Dendritic cell treated with granulocyte-macrophage colony-stimulating factor and Interleukin-4, amounts not matched to agents 40 ng/mL and 50 ng/mL, for 4 days (primary cell): ENCODE measurements around the gene GCLC.

Experiments used
- H3K27ac Mint-ChIP-seq: one replicate; pipeline ENCODE4 v1.8.0; 2022; ENCODE audit warnings: mild to moderate bottlenecking, mixed read lengths
- H3K27me3 Mint-ChIP-seq: one replicate; pipeline ENCODE4 v1.8.0; 2022; ENCODE audit warnings: mild to moderate bottlenecking, mixed read lengths
- H3K36me3 Mint-ChIP-seq: one replicate; pipeline ENCODE4 v1.8.0; 2022; ENCODE audit warnings: low read depth, mixed read lengths
- H3K4me1 Mint-ChIP-seq: one replicate; pipeline ENCODE4 v1.8.0; 2022; ENCODE audit warnings: low read depth, mixed read lengths
- H3K4me3 Mint-ChIP-seq: one replicate; pipeline ENCODE4 v1.8.0; 2022; ENCODE audit warnings: mild to moderate bottlenecking, moderate library complexity, mixed read lengths
- H3K9me3 Mint-ChIP-seq: one replicate; pipeline ENCODE4 v1.8.0; 2022; ENCODE audit warnings: mixed read lengths
- intact Hi-C: fragments of 100-400 bp; cut with micrococcal nuclease; formaldehyde crosslinking; loops from one replicate; pipeline ENCODE4 v1.15.0; 2022

The GCLC gene

GRCh38 chr6:53503060-53503459 is 41.8 kb downstream of the GCLC start:
- Mint-ChIP-seq H3K27ac (no peak overlapping the region), H3K9me3 (no peaks in the 10 kb centered on the region)

GRCh38 chr6:53501432-53501831 is 43.5 kb downstream of the GCLC start:
- H3K27me3 Mint-ChIP-seq = no peaks in the 10 kb centered on the region
- peaks cover 19% of the 10 kb centered on the region for H3K4me1 Mint-ChIP-seq
- H3K36me3 Mint-ChIP-seq = peaks cover 89% of the 10 kb centered on the region
- H3K27ac Mint-ChIP-seq = no peak overlapping the region
- intact Hi-C loops = loop anchor here (5.0 kb wide), 1 partner anchor 36 kb away; no protein-coding TSS in a partner anchor
- no peak overlapping the region for H3K4me3 Mint-ChIP-seq
- no peaks in the 10 kb centered on the region for H3K9me3 Mint-ChIP-seq

More at GRCh38 chr6:53503060-53503459, 41.8 kb downstream of the GCLC start:
- Mint-ChIP-seq H3K36me3 (peaks cover 82% of the 10 kb centered on the region), H3K4me3 (no peak overlapping the region), H3K4me1 (peaks cover 25% of the 10 kb centered on the region), H3K27me3 (no peaks in the 10 kb centered on the region)
- intact Hi-C loops = loop anchor here (5.0 kb wide), 1 partner anchor 34 kb away; no protein-coding TSS in a partner anchor

GRCh38 chr6:53500095-53500494 is 44.8 kb downstream of the GCLC start:
- Mint-ChIP-seq H3K4me3 (no peak overlapping the region), H3K9me3 (no peaks in the 10 kb centered on the region), H3K4me1 (peaks cover 10% of the 10 kb centered on the region), H3K36me3 (peaks cover 76% of the 10 kb centered on the region), H3K27me3 (no peaks in the 10 kb centered on the region), H3K27ac (no peak overlapping the region)
- intact Hi-C loops = loop anchor here (5.0 kb wide), 1 partner anchor 37 kb away; no protein-coding TSS in a partner anchor

GRCh38 chr6:53499094-53499493 is 45.8 kb downstream of the GCLC start:
- intact Hi-C loops = no loop called here
- Mint-ChIP-seq H3K9me3 (no peaks in the 10 kb centered on the region), H3K36me3 (peaks cover 66% of the 10 kb centered on the region), H3K27me3 (peaks cover 5% of the 10 kb centered on the region), H3K4me3 (no peak overlapping the region), H3K27ac (no peak overlapping the region), H3K4me1 (no peaks in the 10 kb centered on the region)

GRCh38 chr6:53498649-53499048 is 46.3 kb downstream of the GCLC start:
- Mint-ChIP-seq H3K27me3 (peaks cover 5% of the 10 kb centered on the region), H3K9me3 (no peaks in the 10 kb centered on the region), H3K4me1 (no peaks in the 10 kb centered on the region), H3K27ac (no peak overlapping the region), H3K4me3 (no peak overlapping the region), H3K36me3 (peaks cover 61% of the 10 kb centered on the region)
- intact Hi-C loops = no loop called here

GRCh38 chr6:53497905-53498304 is 47.0 kb downstream of the GCLC start:
- H3K4me1 Mint-ChIP-seq = no peaks in the 10 kb centered on the region

GRCh38 chr6:53496797-53497375 is 48.0 kb downstream of the GCLC start:
- no peak overlapping the region for H3K27ac Mint-ChIP-seq

More at GRCh38 chr6:53497905-53498304, 47.0 kb downstream of the GCLC start:
- Mint-ChIP-seq H3K27ac (no peak overlapping the region), H3K4me3 (no peak overlapping the region), H3K36me3 (peaks cover 54% of the 10 kb centered on the region), H3K27me3 (peaks cover 5% of the 10 kb centered on the region), H3K9me3 (no peaks in the 10 kb centered on the region)
- intact Hi-C loops = no loop called here

GRCh38 chr6:53495506-53496499 is 49.1 kb downstream of the GCLC start:
- intact Hi-C loops = no loop called here

More at GRCh38 chr6:53496797-53497375, 48.0 kb downstream of the GCLC start:
- Mint-ChIP-seq H3K4me1 (no peaks in the 10 kb centered on the region), H3K9me3 (no peaks in the 10 kb centered on the region), H3K27me3 (peaks cover 8% of the 10 kb centered on the region), H3K4me3 (no peak overlapping the region), H3K36me3 (peaks cover 44% of the 10 kb centered on the region)
- intact Hi-C loops = no loop called here

GRCh38 chr6:53494076-53494475 is 50.8 kb downstream of the GCLC start:
- no peaks in the 10 kb centered on the region for H3K4me1 Mint-ChIP-seq
- no peaks in the 10 kb centered on the region for H3K9me3 Mint-ChIP-seq
- H3K27me3 Mint-ChIP-seq = peaks cover 15% of the 10 kb centered on the region
- no peak overlapping the region for H3K27ac Mint-ChIP-seq
- H3K36me3 Mint-ChIP-seq = peaks cover 21% of the 10 kb centered on the region
- intact Hi-C loops = no loop called here
- H3K4me3 Mint-ChIP-seq = no peak overlapping the region

More at GRCh38 chr6:53495506-53496499, 49.1 kb downstream of the GCLC start:
- Mint-ChIP-seq H3K27me3 (peaks cover 14% of the 10 kb centered on the region), H3K9me3 (no peaks in the 10 kb centered on the region), H3K27ac (no peak overlapping the region), H3K4me3 (no peak overlapping the region), H3K4me1 (no peaks in the 10 kb centered on the region), H3K36me3 (peaks cover 36% of the 10 kb centered on the region)

GRCh38 chr6:53493635-53494025 is 51.3 kb downstream of the GCLC start:
- Mint-ChIP-seq H3K27me3 (peaks cover 15% of the 10 kb centered on the region), H3K4me1 (no peaks in the 10 kb centered on the region), H3K36me3 (peaks cover 17% of the 10 kb centered on the region), H3K9me3 (no peaks in the 10 kb centered on the region), H3K4me3 (no peak overlapping the region), H3K27ac (no peak overlapping the region)
- intact Hi-C loops = loop anchor here (1.0 kb wide), 2 partner anchors 158 to 232 kb away; no protein-coding TSS in a partner anchor

GRCh38 chr6:53492860-53493634 is 51.9 kb downstream of the GCLC start:
- Mint-ChIP-seq H3K4me3 (no peak overlapping the region), H3K27ac (no peak overlapping the region), H3K9me3 (no peaks in the 10 kb centered on the region), H3K4me1 (no peaks in the 10 kb centered on the region), H3K36me3 (peaks cover 11% of the 10 kb centered on the region), H3K27me3 (peaks cover 15% of the 10 kb centered on the region)
- intact Hi-C loops = loop anchor here (1.0 kb wide), 2 partner anchors 158 to 232 kb away; no protein-coding TSS in a partner anchor

GRCh38 chr6:53487080-53487479 is 57.8 kb downstream of the GCLC start:
- no peaks in the 10 kb centered on the region for H3K9me3 Mint-ChIP-seq
- H3K27ac Mint-ChIP-seq = no peak overlapping the region
- no peaks in the 10 kb centered on the region for H3K36me3 Mint-ChIP-seq
- intact Hi-C loops = loop anchor here (10.0 kb wide), 2 partner anchors 192 to 652 kb away; no protein-coding TSS in a partner anchor
- peaks cover 22% of the 10 kb centered on the region for H3K27me3 Mint-ChIP-seq
- no peak overlapping the region for H3K4me3 Mint-ChIP-seq
- peaks cover 10% of the 10 kb centered on the region for H3K4me1 Mint-ChIP-seq

GRCh38 chr6:53486679-53487078 is 58.2 kb downstream of the GCLC start:
- Mint-ChIP-seq H3K27ac (no peak overlapping the region), H3K27me3 (peaks cover 21% of the 10 kb centered on the region), H3K9me3 (no peaks in the 10 kb centered on the region), H3K4me3 (no peak overlapping the region), H3K36me3 (no peaks in the 10 kb centered on the region), H3K4me1 (peaks cover 14% of the 10 kb centered on the region)
- intact Hi-C loops = loop anchor here (10.0 kb wide), 2 partner anchors 192 to 652 kb away; no protein-coding TSS in a partner anchor
